Ramos (cell line): ENCODE results near the gene DEPDC1.

Source experiments
- in situ Hi-C: fragments of 300-500 bp; cut with MboI; formaldehyde crosslinking; loops from one replicate; pipeline ENCODE4 v1.14.3; 2022; ENCODE audit warnings: low sequenced_read_pairs; ENCODE audit not compliant: unreplicated experiment

The DEPDC1 gene

DNA sequence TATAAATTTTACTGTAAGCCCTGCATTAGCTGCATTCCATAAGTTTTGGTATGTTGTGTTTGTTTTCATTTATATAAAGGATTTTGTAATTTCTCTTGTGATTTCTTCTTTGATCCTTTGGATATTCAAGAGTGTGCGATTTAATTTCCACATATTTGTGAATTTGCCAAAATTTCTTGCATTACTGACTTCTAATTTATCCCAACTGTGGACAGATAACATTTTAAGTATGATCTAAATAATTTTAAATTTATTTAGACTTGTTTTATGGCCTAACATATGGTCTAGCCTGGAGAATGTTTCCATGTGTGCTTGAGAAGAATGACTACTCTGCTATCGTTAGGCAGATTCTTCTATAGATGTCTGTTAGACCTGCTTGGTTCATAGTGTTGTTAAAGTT is 70.3 kb downstream of the DEPDC1 start:
- in situ Hi-C loops = no loop called here
